NCI-H2029 treated with DMSO at 0.1 percent for 48 hours (cell line): Measurements from ENCODE around the gene SEMA4C.

ENCODE experiments used
- DNase-seq: peaks from one replicate; lab custom pipeline; 2025; lab: John Stamatoyannopoulos, UW

Gene SEMA4C

DNA sequence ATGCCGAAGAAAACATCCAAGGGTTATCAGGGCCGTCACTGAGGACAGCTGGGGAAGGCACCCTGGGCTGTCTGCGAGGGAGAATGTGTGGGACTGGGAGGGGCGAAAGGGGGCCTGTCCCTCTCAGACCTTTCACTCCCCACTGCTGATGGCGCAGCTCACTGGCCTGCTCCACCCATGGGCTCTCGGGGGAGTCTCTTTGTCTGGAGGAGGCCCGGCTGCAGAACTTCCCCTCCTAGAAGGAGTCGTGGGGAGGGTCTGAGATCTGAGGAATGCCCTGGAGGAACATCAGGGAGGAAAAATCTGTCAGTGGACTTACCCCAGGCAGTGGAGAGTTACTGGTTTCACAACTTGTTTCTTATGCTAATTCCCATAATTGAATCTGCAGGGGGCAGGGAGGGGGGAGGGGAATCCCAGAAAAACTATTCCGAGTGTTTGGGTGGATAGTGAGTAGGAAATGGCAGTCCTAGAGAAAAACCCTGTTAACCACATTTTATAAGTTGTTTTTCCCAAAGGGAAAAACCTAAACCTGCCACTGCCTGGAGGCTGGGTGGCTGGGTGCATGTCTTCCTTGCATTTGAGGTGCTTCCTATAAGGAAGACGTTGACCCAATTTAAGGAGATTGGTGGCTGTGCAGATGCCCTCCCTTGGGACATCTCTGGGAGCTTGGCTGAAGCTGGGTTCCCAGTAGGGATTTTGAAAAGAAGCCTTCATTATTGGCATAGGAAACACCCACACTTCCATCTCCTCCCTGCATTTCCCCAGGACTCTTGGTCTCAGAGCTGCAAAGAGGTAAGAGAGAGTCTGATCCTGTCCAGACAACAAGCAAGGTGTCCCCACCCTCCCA lies 11.7 kb upstream of the SEMA4C start:
- DNase-seq = no peak

DNA sequence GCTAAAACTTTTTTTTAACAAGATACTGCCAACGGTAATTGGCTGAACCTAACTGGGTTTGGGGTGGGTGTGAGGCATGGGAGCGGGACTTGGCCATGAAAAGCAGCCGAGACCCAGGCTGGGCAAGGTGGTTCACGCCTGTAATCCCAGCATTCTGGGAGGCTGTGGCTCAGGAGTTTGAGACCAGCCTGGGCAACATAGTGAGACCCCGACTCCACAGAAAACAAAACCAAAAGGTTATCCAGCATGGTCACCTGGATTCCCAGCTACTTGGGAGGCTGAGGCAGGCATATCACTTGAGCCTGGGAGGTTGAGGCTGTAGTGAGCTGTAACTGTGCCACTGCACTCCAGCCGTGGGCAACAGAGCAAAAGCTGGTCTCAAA lies 11.0 kb upstream of the SEMA4C start:
- DNase-seq = no peak

DNA sequence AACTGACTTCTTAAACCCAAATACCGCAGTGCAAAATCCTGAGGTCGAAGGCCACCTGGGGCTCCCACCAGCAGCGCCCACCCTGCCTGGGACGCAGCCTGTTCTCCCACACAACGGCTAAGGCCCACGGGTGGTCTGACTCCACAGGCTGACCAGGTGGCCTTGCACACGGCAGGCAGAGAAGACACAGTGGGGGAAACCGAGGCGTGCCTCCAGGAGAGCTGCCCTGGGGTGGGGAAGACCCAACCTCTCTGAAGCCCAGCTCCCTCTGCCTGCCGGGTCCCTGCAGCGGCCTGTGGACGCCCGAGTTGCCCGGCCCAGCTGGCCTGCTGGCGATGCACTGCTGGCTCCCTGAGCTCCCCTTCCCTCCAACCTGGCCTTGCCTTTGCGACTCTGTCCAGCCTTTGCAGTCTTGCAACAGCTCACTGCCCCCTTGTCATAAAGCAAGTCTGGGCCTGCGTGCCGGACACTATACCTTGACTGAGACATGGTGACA lies 9.7 kb upstream of the SEMA4C start:
- no peak for DNase-seq

DNA sequence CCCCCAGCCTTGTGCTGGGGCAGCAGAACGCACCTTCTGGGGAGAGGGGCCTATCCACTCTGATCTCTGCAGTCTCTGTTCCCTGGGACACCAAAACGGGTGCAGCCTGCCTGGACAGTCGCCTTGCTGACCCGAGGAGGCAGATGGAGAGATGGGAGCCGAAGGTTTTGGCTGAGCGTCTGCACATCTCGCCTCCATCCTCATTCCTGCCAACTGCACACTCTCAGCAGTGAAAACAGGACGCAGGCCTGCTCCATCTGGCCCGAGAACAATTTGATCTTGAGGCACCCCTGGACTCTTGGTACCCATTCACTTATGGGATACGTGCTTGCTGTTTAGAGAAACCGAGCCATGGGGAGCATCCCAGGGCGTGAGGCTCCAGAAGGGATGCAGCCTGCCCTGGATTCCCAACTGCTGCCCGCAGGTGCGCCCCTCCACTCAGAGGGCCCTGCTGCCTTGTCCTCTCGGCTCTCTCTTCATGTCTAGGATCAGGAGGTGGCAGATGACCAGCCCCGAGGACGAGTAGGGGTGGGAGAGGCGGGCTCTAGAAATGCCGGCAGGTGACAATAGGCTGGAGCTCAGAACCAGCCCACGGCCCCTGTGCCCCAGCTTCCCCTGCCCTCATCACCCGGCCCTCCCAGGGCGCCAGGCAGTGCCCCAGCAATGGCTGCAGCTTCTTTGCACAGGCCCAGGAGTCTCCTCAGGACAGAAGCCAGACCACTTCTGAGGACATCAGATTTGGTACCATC lies 9.1 kb upstream of the SEMA4C start:
- no peak for DNase-seq

DNA sequence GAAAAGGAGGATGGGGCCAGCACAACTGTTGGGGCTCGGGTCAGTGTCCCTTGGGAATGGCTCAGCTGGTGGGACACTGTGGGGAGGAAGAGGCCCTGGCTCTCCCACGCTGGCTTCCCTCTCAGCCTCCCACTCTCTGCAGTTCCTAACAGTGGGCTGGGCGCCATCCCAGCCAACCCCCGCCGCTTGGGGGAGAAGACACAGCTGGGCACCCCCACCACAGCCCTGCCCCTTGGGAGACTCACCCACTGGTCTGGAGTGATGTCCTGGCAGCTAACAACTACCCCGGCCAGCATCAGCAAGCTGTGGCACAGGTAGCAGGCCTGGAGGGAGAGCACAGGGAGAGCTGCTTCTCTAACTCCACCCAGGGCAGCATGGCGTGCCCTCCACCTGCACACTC lies 8.3 kb upstream of the SEMA4C start:
- DNase-seq = no peak

DNA sequence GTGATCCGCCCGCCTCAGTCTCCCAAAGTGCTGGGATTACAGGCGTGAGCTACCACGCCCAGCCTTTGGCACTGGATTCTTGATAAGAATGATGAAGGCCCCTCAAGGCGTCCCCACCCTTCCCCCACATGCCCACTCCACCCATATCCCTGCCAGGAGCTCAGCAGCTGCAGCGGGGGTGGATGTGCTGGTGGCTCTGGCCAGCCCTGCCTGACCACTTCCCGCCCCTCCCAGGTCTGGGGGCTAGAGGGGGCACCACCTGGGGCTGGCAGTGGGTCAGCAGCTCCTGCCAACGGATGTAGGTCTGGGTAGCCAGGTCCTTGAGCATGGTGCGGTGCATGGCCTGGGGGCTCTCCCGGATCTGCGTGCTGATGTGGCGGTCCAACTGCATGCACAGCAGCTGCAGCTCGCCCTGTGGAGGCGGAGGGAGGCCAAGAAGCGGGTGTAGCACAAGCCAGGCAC lies 7.8 kb upstream of the SEMA4C start:
- DNase-seq = no peak

DNA sequence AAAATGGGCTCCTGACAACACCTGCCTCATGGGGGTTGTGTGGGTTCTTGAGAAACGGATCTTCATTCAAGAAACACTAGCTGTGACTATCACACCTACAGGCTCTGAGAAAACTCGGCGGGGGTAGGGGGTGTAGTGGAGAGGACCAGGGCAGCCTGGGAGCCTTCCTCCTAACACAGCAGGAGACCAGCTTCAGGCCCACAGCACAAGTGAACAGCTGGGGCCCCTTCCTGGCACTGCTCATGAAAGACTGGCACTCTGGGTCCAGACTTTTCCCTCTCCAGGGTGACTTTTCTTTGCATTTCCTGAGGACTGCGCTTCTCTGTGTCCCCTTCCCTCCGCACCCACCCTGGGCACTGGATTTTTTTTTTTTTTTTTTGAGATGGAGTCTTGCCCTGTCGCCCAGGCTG lies 7.2 kb upstream of the SEMA4C start:
- no peak for DNase-seq

DNA sequence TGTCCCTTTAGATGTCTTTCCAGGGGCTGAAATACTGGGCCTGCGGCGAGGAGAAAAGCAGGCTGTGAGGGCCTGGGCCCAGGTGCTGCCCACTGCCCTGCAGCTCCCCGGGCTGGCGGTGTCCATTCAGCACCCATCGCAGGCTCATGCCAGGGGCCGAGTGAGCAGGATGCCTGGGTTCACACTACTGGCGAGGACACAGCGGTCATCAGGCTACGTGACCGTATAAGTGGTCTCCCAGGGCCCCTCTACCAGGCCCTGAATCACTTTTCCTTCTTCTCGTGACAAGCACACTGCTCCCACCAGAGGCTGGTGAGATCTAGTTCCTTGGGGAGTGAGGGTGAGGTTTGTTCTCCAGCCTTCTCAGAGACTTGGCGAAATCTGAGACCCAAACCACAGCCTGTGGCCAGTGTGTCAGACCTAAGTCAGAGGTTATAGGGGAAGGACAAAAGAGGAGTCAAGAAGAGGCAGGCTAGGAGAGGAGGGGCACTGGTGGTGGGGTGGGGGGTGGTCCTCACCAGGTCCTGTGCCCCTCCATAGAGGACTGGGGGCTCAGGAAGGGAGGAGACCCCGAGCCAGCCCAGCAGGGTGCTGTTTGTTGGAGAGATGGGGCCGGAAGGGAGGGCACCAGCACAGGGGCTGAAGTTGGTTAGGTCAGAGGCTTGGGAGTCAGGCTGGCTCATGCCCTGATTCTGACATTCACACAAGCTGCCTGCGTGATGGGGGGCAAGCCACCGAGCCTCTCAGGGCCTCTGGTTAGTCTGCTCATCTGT lies 6.6 kb upstream of the SEMA4C start:
- DNase-seq = no peak

DNA sequence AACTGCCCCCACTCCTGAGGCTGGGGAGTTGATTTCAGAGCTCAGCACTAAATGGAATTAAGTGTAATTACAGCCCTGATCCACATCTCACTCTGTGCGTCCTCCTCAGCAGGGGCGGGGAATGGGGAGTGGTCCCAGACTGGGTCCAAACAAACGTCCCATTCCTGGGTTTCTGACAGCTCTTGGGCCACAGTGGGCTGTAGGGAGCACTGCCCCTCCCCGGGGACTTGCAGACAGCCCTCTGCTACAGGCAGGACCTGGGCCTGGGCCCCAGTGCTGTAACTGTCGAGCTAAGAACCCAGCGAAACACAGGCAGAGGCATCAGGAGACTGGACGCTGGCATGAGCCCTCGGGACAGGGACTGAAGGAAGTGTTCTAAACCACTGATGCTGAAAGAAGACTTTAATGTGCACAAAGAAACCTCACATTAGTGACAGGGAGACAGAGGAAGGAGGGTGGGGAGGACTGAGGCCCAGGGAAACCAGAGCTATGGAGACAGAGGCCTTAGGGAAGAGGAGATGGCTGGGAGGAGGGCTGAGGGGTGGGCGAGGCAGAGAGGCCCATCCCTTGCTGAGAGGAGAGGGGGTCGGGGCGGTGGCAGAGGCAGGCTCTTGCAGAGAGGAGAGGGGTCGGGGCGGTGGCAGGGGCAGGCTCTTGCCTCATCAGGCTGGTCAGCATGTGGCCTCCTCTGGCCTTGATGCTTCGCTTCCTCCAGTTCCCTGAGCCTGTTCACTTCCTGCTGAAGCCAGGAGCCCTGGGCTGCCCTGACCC lies 5.8 kb upstream of the SEMA4C start:
- no peak for DNase-seq

DNA sequence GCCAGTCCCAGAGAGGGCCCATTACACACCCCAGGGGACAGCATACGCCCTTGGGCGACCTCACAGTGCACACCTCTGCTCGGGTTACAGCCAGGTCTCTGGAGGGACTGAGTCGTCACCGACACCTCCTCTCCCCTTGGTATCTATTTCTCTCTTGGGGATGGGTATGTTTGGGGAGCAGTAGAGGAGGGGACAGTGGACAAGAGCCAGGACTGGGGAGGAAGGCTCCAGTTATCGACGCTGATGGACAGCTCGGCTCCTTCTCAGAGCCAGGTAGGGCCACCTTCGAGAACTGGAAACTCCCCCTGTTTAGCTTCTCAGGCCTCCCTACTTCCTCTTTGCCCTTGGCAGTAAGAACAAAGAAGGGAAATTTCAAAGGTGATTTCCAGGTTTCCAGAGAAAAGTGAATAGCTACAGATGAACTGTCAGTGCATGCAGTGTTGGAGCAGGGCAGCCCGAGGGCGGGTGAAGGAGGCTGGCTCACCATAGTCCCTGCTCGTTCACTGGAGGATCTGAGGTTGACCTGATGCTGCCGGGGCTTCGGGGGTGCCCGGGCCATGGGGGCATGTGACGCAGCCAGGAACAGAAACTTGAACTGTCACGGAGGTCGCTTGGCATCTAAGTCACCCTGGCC lies 4.4 kb upstream of the SEMA4C start:
- no peak for DNase-seq

DNA sequence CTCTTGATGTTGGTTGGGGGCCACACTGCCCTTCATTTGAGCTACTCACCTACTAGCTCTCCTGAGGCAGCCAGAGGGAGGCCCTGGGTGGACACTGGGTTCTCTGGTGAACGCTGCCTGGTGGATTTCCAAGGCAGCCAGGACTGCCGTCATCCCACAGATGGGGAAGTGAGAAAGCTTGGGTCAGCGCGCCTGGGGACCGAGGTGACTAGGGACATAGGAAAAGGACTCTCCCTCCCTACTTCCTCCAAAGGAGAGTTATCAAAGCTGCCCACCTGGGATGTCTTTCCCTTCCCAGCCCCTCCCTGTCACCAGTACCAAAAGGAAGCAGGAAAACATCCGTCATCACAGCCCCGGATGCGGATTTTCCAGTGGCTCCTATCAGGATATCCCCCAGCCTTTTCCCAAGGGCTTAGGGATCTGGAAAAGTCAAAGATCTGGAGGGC lies 3.8 kb upstream of the SEMA4C start:
- DNase-seq = no peak

DNA sequence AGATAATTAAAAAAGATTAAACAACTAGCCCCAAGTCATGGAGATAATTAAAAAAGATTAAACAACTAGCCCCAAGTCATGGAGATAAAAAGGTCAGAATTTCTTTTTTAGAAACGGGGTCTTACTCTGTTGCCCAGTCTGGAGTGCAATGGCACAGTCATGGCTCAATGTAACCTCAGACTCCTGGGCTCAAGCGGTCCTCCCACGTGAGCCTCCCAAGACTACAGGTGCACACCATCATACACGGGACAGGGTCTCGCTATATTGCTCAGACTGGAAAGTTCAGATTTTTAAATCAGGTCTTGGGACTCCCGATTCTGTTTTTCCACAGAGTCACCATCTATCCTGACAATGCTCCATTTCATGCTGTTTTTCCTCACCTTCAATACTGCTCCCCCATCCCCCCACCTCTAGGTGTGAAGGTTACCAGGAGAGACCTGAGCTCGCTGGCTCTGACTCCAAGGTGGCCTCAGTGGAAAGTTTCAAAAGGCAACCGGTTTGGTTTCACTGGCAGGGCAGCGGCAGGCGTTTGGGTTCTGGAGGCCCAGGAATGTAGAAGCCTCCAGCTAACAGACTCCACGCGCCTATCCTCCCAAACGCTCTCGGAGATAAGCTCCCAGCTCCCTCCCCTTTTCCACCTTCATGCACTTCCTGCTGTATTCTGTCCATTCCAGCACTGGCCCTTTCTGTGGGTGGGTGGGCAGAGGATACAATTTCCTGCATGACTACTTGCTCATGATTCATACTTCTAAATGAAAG lies 2.9 kb upstream of the SEMA4C start:
- DNase-seq = no peak

DNA sequence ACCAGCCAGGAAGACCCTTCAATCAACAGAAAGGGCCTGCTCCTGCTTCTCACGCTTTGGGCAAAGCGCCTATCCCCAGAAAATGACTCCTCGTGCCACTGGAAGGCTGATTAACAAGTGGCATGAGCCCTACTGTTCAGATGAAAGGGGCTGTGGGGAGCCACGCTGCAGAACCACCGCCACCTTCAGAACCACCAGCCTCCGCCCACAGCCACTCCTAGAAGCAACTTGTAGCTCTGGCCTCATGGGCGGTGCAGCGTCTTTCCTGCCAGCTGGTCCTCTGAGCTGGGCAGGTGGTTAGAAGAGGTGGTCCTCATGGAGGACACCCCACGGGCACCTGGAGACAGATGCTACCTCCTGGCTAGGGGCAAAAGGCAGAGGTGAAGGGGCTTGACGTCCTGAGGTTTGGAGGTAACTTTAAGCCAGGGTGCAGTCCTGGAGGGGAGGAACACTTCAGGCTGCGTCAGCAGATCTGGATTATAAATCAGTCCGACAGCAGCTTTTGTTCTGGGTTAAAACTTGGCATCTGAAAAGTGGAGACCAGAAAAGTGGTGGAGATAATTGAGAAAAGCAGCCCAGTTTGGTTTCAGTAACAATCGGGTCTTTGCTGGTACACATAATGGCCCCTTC lies 861 bp upstream of the SEMA4C start:
- no peak for DNase-seq

DNA sequence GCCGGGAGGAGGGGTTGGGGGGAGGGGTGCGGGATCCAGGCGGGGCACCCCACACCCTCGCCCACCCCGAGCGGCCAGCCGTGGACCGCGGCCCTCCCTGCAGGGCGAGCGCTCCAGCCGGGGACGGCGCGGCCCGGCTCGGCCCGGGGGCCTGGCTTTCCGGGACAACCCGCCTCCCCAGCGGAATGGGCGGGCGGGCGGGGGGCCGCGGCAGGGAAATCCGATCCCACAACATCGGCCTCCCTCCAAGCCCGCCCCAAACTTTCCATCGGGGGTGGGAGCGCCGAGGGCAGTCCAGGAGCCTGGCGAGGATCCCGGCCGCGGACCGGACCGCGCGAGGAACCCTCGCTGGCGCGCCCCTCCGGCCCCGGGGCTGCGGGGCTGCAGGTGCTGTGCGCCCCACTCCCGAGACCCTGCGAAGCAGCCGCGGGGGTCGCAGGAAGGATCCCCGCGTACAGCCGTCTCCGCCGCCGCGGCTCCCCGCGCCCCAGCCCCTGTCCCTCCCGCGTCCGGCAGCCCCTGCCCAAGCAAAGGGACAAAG lies 529 bp downstream of the SEMA4C start:
- no peak for DNase-seq

DNA sequence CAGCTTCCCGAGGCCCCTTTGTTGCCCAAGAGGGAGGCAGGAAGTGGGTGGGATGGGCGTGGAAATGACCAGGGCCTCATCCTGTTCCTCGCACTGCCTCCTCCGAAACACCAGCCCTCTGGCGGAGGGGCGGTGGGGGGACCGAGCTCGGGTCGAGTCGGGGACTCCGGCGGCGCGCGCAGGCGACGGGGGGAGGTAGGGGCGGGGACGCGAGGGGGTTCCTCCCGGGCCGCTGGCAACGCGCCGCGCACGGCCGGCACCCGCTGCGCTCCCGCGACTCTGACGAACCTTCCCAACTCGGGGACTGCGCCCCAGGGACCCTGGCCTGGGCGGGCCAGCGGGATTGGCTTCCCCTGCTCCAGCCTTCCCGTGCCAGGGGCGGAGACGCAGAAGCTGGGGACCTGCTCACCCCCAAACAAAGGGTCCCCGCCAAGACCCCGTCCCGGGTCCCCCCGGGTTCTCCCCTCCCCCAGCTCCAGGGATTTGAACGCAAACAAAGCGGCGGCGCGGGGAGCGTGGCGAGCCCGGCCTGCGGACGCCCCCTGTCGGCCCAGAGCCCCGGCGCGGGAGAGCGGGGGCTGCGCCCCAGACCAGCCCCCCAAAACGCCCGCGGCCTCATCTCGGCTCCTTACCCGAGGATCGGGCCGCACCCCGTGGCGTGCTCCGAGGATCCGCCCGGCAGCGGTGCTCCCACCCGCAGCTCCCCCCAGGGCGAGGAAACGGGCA lies 1.2 kb downstream of the SEMA4C start:
- no peak for DNase-seq

DNA sequence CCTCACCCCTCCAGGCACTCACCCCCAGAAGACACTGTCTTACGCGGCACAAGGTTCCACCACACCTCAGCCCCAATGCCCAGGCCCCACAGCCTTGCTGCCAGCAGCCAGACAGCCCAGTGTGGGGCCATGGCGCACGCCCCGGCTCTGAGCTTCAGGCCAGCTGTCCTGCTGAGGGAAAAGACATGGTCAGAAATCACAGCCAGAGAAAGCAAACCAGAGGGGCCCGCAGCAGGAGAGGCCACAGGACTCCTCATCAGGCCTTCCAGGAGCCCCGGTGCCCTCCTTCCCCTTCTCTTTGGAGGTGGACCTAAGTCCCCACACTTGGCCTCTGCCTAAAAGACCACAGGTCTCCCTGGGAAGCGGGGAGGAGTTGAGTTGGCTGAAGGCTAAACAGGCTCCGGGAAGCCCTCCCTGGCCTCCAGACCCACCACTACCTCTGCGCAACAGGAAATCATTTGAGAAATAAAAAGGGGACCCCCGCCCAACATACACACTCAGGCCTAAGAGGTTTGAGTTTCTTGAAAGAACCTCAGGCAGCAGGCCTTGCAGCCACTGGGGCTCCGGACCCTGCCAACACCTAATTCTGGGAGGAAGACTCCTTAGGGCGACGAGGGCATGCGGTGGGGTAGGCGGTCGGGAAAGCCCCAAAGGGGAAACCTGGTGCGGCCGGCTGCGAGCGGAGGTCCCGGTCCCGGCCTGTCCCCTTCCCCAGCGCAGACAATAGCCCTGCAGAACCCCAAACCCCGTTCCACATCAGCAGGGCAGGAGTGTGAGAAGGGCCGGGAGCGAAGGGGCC lies 1.9 kb downstream of the SEMA4C start:
- no peak for DNase-seq

DNA sequence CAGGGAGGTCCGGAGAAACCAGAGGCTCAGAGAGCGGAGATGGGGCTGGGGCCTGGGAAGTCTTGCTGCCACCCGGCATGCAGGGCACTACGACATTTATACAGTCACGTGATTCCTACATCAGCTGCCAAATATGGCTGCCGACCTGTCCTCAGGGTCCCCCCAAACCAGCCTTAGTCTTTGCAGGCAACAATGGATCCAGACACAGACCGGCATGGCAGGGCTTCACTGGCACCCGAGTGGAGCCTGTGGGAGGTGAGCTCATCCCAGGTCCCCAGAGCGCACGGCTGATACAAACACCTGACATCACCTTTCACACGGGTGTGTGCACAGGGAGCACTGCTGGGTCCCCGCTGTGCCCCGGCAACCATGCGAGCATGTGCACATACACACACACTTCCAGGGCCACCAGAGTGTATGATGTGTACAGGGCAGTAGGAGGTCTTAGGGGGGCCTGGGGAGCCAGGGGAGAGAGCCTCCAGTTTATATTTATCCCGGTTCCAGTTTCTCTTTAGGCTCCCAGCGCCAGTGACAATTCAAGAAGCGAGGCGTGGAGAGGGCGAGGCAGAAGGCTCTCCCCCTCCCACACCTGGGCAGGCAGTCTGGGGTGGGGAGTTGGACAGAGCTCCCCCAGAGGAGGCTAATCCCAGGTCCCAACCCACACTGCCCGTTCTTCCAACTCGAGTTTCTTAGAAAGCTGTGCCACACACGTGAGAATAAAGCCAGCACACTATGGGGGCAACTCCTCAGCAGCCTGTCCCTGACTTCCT lies 2.7 kb downstream of the SEMA4C start:
- no peak for DNase-seq
